PC-3 (cell line): ENCODE measurements around the gene NACC2. TPM values are rescaled to one million over a fixed set of nuclear protein-coding genes. Genes with fewer than 3 reads are reported as not detected.
A peak's percentile ranks its signal among the peaks of the same experiment; 100 is the strongest.

Experiments used
- ATAC-seq: fragments of 200-7000 bp; cut with Tn5 transposase; 2 replicates; pipeline ENCODE4 v1.9.1; 2020; ENCODE audit warnings: mild to moderate bottlenecking, moderate library complexity
- BruUV-seq: library from RNA; stranded (reverse); fragments of 400-500 nt; replicated peaks from 2 replicates; lab custom pipeline; 2021; lab: Mats Ljungman, UMichigan
- CTCF ChIA-PET: fragments of 300-600 bp; sonication (Branson Sonifier 250); formaldehyde crosslinking; loops from one replicate; lab custom pipeline; 2022; ENCODE audit warnings: antibody characterized with exemption; lab: Charles Lee
- POLR2A ChIA-PET: fragments of 300-600 bp; sonication (Branson Sonifier 250); formaldehyde crosslinking; loops from one replicate; lab custom pipeline; 2022; ENCODE audit warnings: antibody characterized with exemption; ENCODE audit not compliant: unreplicated experiment; lab: Charles Lee
- DNase-seq: peaks from one replicate; pipeline ENCODE4 v3.0.0-alpha.2; 2015
- H2AFZ ChIP-seq: fragments of 300-600 bp; sonication (generic); 2 replicates; pipeline ENCODE4 v1.6.0; 2016; ENCODE audit warnings: antibody characterized with exemption, low read length
- H3F3A ChIP-seq: fragments of 300-600 bp; sonication (generic); one replicate; pipeline ENCODE4 v1.6.0; 2017; ENCODE audit warnings: antibody characterized with exemption, low read length, control low read depth, mild to moderate bottlenecking; ENCODE audit not compliant: unreplicated experiment
- H3K27ac ChIP-seq: fragments of 300-600 bp; sonication (generic); 2 replicates; pipeline ENCODE4 v1.5.1; 2016; ENCODE audit warnings: mild to moderate bottlenecking, low read length
- H3K27me3 ChIP-seq: fragments of 300-600 bp; sonication (generic); 2 replicates; pipeline ENCODE4 v1.6.1; 2016; ENCODE audit warnings: low read length, mixed read lengths
- H3K36me3 ChIP-seq: fragments of 300-600 bp; sonication (generic); 2 replicates; pipeline ENCODE4 v1.6.1; 2016; ENCODE audit warnings: low read depth, mixed run types, low read length, mixed read lengths
- H3K4me1 ChIP-seq: fragments of 300-600 bp; sonication (generic); 2 replicates; pipeline ENCODE4 v1.5.1; 2016; ENCODE audit warnings: low read length; ENCODE audit not compliant: insufficient read depth
- H3K4me2 ChIP-seq: fragments of 300-600 bp; sonication (generic); 2 replicates; pipeline ENCODE4 v1.6.0; 2016; ENCODE audit warnings: low read length
- H3K4me3 ChIP-seq: fragments of 300-600 bp; sonication (generic); 2 replicates; pipeline ENCODE4 v1.5.1; 2016; ENCODE audit warnings: mild to moderate bottlenecking, low read length, mixed read lengths
- H3K79me2 ChIP-seq: fragments of 300-600 bp; sonication (generic); 2 replicates; pipeline ENCODE4 v1.6.1; 2017; ENCODE audit warnings: low read length, mixed read lengths
- H3K9ac ChIP-seq: fragments of 300-600 bp; sonication (generic); 2 replicates; pipeline ENCODE4 v1.6.0; 2016; ENCODE audit warnings: mild to moderate bottlenecking, low read length
- H3K9me2 ChIP-seq: fragments of 300-600 bp; sonication (generic); replicated peaks from 2 replicates; pipeline ENCODE4 v1.6.1; 2016; ENCODE audit warnings: mixed run types, low read length, mixed read lengths
- H3K9me3 ChIP-seq: fragments of 300-600 bp; sonication (generic); 2 replicates; pipeline ENCODE4 v1.6.1; 2016; ENCODE audit warnings: low read length, mixed read lengths
- H4K20me1 ChIP-seq: fragments of 300-600 bp; sonication (generic); 2 replicates; pipeline ENCODE4 v1.6.1; 2016; ENCODE audit warnings: low read length, mixed read lengths
- CTCF ChIP-seq: fragments of 300-600 bp; sonication (generic); conservative IDR thresholded peaks from 2 replicates; pipeline ENCODE4 v1.5.1; 2017; ENCODE audit warnings: antibody characterized with exemption, low read depth, mild to moderate bottlenecking, low read length
- EZH2 ChIP-seq: fragments of 300-600 bp; sonication (generic); IDR thresholded peaks from one replicate; pipeline ENCODE4 v1.6.1; 2017; ENCODE audit warnings: antibody characterized with exemption, mild to moderate bottlenecking, low read length; ENCODE audit not compliant: unreplicated experiment
- EZH2phosphoT487 ChIP-seq: fragments of 300-600 bp; sonication (generic); IDR thresholded peaks from 2 replicates; pipeline ENCODE4 v1.6.1; 2018; ENCODE audit warnings: mild to moderate bottlenecking, antibody characterized with exemption, low read length, borderline replicate concordance
- intact Hi-C: fragments of 100-400 bp; cut with micrococcal nuclease; formaldehyde crosslinking; loops from 2 replicates; pipeline ENCODE4 v1.9.0; 2023
- total RNA-seq: library from RNA; depleted of rRNA; stranded (reverse); fragments of >200 nt; gene quantifications from 2 replicates; pipeline ENCODE4 v1.2.3, GENCODE V29; 2014

The NACC2 gene
- total RNA-seq, 1 experiment from 2014 or later, result 12.3 TPM

GRCh38 chr9:136051837-136052471 is 43.1 kb downstream of the NACC2 start:
- intact Hi-C loops, result loop anchor here (1.0 to 2.0 kb wide), 2 partner anchors 59 to 91 kb away; partner anchors contain the start of gene UBAC1
- no peaks in the 10 kb centered on the region for H3F3A ChIP-seq
- H3K4me1 ChIP-seq, result peaks cover 17% of the 10 kb centered on the region
- H3K27ac ChIP-seq, result peak overlapping the region; percentile 79
- H3K79me2 ChIP-seq, result peaks cover 9% of the 10 kb centered on the region; the same call in 1 of the 2 replicates
- BruUV-seq, result no TSS peak
- CTCF ChIA-PET, result interaction anchor here (0.6 kb wide), 1 partner anchor 252 kb away, joined by 3 read pairs; no protein-coding TSS in a partner anchor
- no peaks in the 10 kb centered on the region for H3K9me3 ChIP-seq
- peak overlapping the region; percentile 82 for H3K4me3 ChIP-seq
- no peaks in the 10 kb centered on the region for H3K9me2 ChIP-seq
- peak overlapping the region; percentile 90 for H3K4me2 ChIP-seq
- ATAC-seq (peak; percentile 78), DNase-seq (peak; percentile 88)
- H3K27me3 ChIP-seq, result no peaks in the 10 kb centered on the region
- no peaks in the 10 kb centered on the region for H4K20me1 ChIP-seq
- peak overlapping the region; percentile 63 for H2AFZ ChIP-seq
- no peaks in the 10 kb centered on the region for H3K36me3 ChIP-seq
- peak overlapping the region; percentile 69 for H3K9ac ChIP-seq
- POLR2A ChIA-PET, result interaction anchor here (0.6 kb wide), 1 partner anchor 91 kb away, joined by 7 read pairs; the partner anchor contains the start of gene UBAC1
- TF ChIP-seq EZH2 (no peak), CTCF (no peak)

GRCh38 chr9:136051453-136051836 is 43.6 kb downstream of the NACC2 start:
- peaks cover 9% of the 10 kb centered on the region; the same call in 1 of the 2 replicates for H3K79me2 ChIP-seq
- peak overlapping the region; percentile 79 for H3K27ac ChIP-seq
- TF ChIP-seq EZH2 (no peak), CTCF (no peak), EZH2phosphoT487 (no peak)
- peak overlapping the region; percentile 69 for H3K9ac ChIP-seq
- H4K20me1 ChIP-seq, result no peaks in the 10 kb centered on the region
- DNase-seq (peak; percentile 23), ATAC-seq (peak; percentile 25)
- peaks cover 17% of the 10 kb centered on the region for H3K4me1 ChIP-seq
- intact Hi-C loops, result no loop called here
- H3K36me3 ChIP-seq, result no peaks in the 10 kb centered on the region
- no peaks in the 10 kb centered on the region for H3K9me3 ChIP-seq
- peak overlapping the region; percentile 63; the same call in 1 of the 2 replicates for H2AFZ ChIP-seq
- H3K4me3 ChIP-seq, result peak overlapping the region; percentile 82
- no peaks in the 10 kb centered on the region for H3K27me3 ChIP-seq
- no peaks in the 10 kb centered on the region for H3F3A ChIP-seq
- CTCF ChIA-PET, result interaction anchor here (0.6 kb wide), 1 partner anchor 253 kb away, joined by 3 read pairs; no protein-coding TSS in a partner anchor
- POLR2A ChIA-PET, result no interaction called here
- H3K9me2 ChIP-seq, result no peaks in the 10 kb centered on the region
- H3K4me2 ChIP-seq, result peak overlapping the region; percentile 90
- no TSS peak for BruUV-seq
